Stimulated activated CD4-positive, alpha-beta T cell treated with anti-CD3 and anti-CD28 coated beads, Interleukin-1b, Interleukin-23, amount 100 ng/mL, for 24 hours (primary cell): Measurements from ENCODE around the gene USP40.

Source experiments
- DNase-seq, 4 experiments: peaks; one replicate each; pipeline ENCODE4 v3.0.0-alpha.2; 2020; ENCODE audit warnings: low read depth in 4 of 4, low spot score in 1 of 4

Gene USP40

GRCh38 chr2:233462202-233462785 is 104.3 kb downstream of the USP40 start:
- no peak for DNase-seq

GRCh38 chr2:233461481-233461891 is 105.1 kb downstream of the USP40 start:
- no peak for DNase-seq

- no peak for DNase-seq
Measured at GRCh38 chr2:233460726-233461441, 105.7 kb downstream of the USP40 start.

- DNase-seq: no peak
Measured at GRCh38 chr2:233459426-233459825, 107.2 kb downstream of the USP40 start.

- DNase-seq: no peak
Measured at GRCh38 chr2:233458826-233459225, 107.8 kb downstream of the USP40 start.

- DNase-seq: no peak
Measured at GRCh38 chr2:233458031-233458610, 108.5 kb downstream of the USP40 start.

- no peak for DNase-seq
Measured at GRCh38 chr2:233457356-233457755, 109.2 kb downstream of the USP40 start.

GRCh38 chr2:233456934-233457333 is 109.6 kb downstream of the USP40 start:
- DNase-seq: no peak

GRCh38 chr2:233456111-233456510 is 110.5 kb downstream of the USP40 start:
- DNase-seq: no peak

GRCh38 chr2:233455491-233455890 is 111.1 kb downstream of the USP40 start:
- no peak for DNase-seq

- no peak for DNase-seq
Measured at GRCh38 chr2:233455006-233455405, 111.6 kb downstream of the USP40 start.

- DNase-seq: no peak
Measured at GRCh38 chr2:233453916-233454315, 112.7 kb downstream of the USP40 start.

GRCh38 chr2:233453111-233453915 is 113.3 kb downstream of the USP40 start:
- no peak for DNase-seq

- DNase-seq: no peak
Measured at GRCh38 chr2:233451950-233452349, 114.6 kb downstream of the USP40 start.

GRCh38 chr2:233450864-233451575 is 115.6 kb downstream of the USP40 start:
- DNase-seq: no peak

GRCh38 chr2:233449921-233450863 is 116.4 kb downstream of the USP40 start:
- DNase-seq: no peak

- no peak for DNase-seq
Measured at GRCh38 chr2:233449081-233449901, 117.3 kb downstream of the USP40 start.

GRCh38 chr2:233448575-233448974 is 118.0 kb downstream of the USP40 start:
- DNase-seq: no peak

- DNase-seq: no peak
Measured at GRCh38 chr2:233448220-233448559, 118.4 kb downstream of the USP40 start.
